Endothelial cell of umbilical vein (primary cell): Measurements from ENCODE around the gene PHPT1. TPM values are rescaled to one million over a fixed set of nuclear protein-coding genes. Genes with fewer than 3 reads are reported as not detected.

Experiments used
- BruUV-seq: library from RNA; stranded (reverse); fragments of 400-500 nt; replicated peaks from 2 replicates; lab custom pipeline; 2021; lab: Mats Ljungman, UMichigan
- CTCF ChIA-PET: fragments of 300-600, 350-600 bp; sonication (Branson Sonifier 250); formaldehyde crosslinking; loops from one replicate; lab custom pipeline; 2021; ENCODE audit warnings: antibody characterized with exemption, inconsistent platforms; lab: Charles Lee
- POLR2A ChIA-PET: fragments of 300-600, 350-600 bp; sonication (Branson Sonifier 250); formaldehyde crosslinking; loops from one replicate; lab custom pipeline; 2021; ENCODE audit warnings: antibody characterized with exemption, inconsistent platforms; lab: Charles Lee
- DNase-seq: peaks from one replicate; pipeline ENCODE4 v3.0.0-alpha.2; 2011; ENCODE audit warnings: low read depth, low spot score
- FAIRE-seq: peaks from 2 replicates; lab custom pipeline; 2011; peaks lifted over from hg19 to GRCh38; lab: Jason Lieb, UNC
- H2AFZ ChIP-seq: 2 replicates; pipeline ENCODE4 v1.6.0; 2012; ENCODE audit warnings: low read depth, low read length, control low read depth, inconsistent platforms
- H3K27ac ChIP-seq: 2 replicates; pipeline ENCODE4 v1.5.1; 2011; ENCODE audit warnings: low read depth, mild to moderate bottlenecking, control low read depth, low read length, moderate library complexity; ENCODE audit not compliant: insufficient read depth
- H3K27me3 ChIP-seq, 2 experiments: 2 replicates each; pipeline versions ENCODE4 v1.6.0 to v1.6.1; 2011; ENCODE audit warnings: low read length in 2 of 2, mixed read lengths in 1 of 2; ENCODE audit not compliant: control insufficient read depth in 2 of 2, insufficient read depth in 2 of 2
- H3K36me3 ChIP-seq, 2 experiments: 2 replicates in 1 of 2; 3 replicates in 1 of 2; pipeline ENCODE4 v1.5.1; 2011; ENCODE audit warnings: low read length in 2 of 2, mild to moderate bottlenecking in 1 of 2, moderate library complexity in 1 of 2; ENCODE audit not compliant: control insufficient read depth in 2 of 2, insufficient read depth in 2 of 2; ENCODE audit errors: extremely low read depth in 1 of 2
- H3K4me1 ChIP-seq: 3 replicates; pipeline ENCODE4 v1.5.1; 2011; ENCODE audit warnings: mild to moderate bottlenecking, low read length; ENCODE audit not compliant: control insufficient read depth, insufficient read depth; ENCODE audit errors: extremely low read depth
- H3K4me2 ChIP-seq: 2 replicates; pipeline ENCODE4 v1.6.1; 2011; ENCODE audit warnings: low read length, control low read depth, mixed read lengths; ENCODE audit not compliant: insufficient read depth
- H3K4me3 ChIP-seq, 3 experiments: fragments of 200-600 bp in 1 of 3; sonication (generic), shearing (Covaris generic) in 1 of 3; replicated peaks in 1 of 3; 2 replicates each; pipeline ENCODE4 v1.5.1; 2011 to 2016; ENCODE audit warnings: control low read depth in 3 of 3, low read length in 3 of 3, mild to moderate bottlenecking in 2 of 3, inconsistent platforms in 1 of 3, low read depth in 1 of 3, moderate library complexity in 1 of 3; ENCODE audit not compliant: insufficient read depth in 1 of 3
- H3K79me2 ChIP-seq: 2 replicates; pipeline ENCODE4 v1.6.0; 2012; ENCODE audit warnings: low read length, inconsistent platforms; ENCODE audit not compliant: control insufficient read depth, insufficient read depth
- H3K9ac ChIP-seq: replicated peaks from 2 replicates; pipeline ENCODE3; 2011; ENCODE audit warnings: low read length, control low read depth; ENCODE audit not compliant: insufficient read depth; ENCODE audit errors: extremely low read depth
- H3K9me1 ChIP-seq: replicated peaks from 3 replicates; pipeline ENCODE4 v1.6.0; 2011; ENCODE audit warnings: mild to moderate bottlenecking, low read length; ENCODE audit not compliant: control insufficient read depth, insufficient read depth; ENCODE audit errors: extremely low read depth
- H3K9me3 ChIP-seq: replicated peaks from 2 replicates; pipeline ENCODE4 v1.5.1; 2012; ENCODE audit warnings: low read length, inconsistent platforms; ENCODE audit not compliant: control insufficient read depth, insufficient read depth
- H4K20me1 ChIP-seq: replicated peaks from 2 replicates; pipeline ENCODE3; 2011; ENCODE audit warnings: mild to moderate bottlenecking, low read length; ENCODE audit not compliant: control insufficient read depth, insufficient read depth; ENCODE audit errors: extremely low read depth
- CTCF ChIP-seq, 2 donors: IDR thresholded peaks; 1 replicate in 1 of 2; 2 replicates in 1 of 2; pipeline ENCODE4 v1.5.1; 2011; ENCODE audit warnings: low read length in 2 of 2, mild to moderate bottlenecking in 2 of 2, moderate library complexity in 2 of 2, control low read depth in 1 of 2, inconsistent platforms in 1 of 2, low read depth in 1 of 2; ENCODE audit not compliant: insufficient read depth in 1 of 2; ENCODE audit errors: extremely low read depth in 1 of 2
- EZH2 ChIP-seq: IDR thresholded peaks from 2 replicates; pipeline ENCODE4 v1.6.1; 2012; ENCODE audit warnings: borderline replicate concordance, low read depth, mild to moderate bottlenecking, moderate library complexity, low read length, inconsistent platforms; ENCODE audit not compliant: severe bottlenecking
- GATA2 ChIP-seq: IDR thresholded peaks from 2 replicates; pipeline ENCODE4 v1.7.0; 2011; ENCODE audit warnings: low read depth, mild to moderate bottlenecking, moderate library complexity, mixed read lengths, low read length; ENCODE audit not compliant: insufficient read length, insufficient read depth
- JUN ChIP-seq: IDR thresholded peaks from 2 replicates; pipeline ENCODE4 v1.6.1; 2011; ENCODE audit warnings: borderline replicate concordance, low read depth; ENCODE audit not compliant: insufficient read length, insufficient read depth
- MYC ChIP-seq: IDR thresholded peaks from one replicate; pipeline ENCODE4 v1.6.1; 2011; ENCODE audit warnings: mild to moderate bottlenecking, low read depth, low read length
- POLR2AphosphoS5 ChIP-seq: IDR thresholded peaks from 2 replicates; pipeline ENCODE4 v1.6.1; 2012; ENCODE audit warnings: low read depth, mild to moderate bottlenecking, control low read depth, low read length, moderate library complexity; ENCODE audit not compliant: insufficient read depth
- dilution Hi-C: fragments of 300-500 bp; cut with MboI; formaldehyde crosslinking; loops from one replicate; pipeline ENCODE4 v1.15.0; 2019; ENCODE audit warnings: low sequenced_read_pairs; ENCODE audit not compliant: extremely low pct_ligation_motif_present
- intact Hi-C: fragments of 100-400 bp; cut with micrococcal nuclease; formaldehyde crosslinking; loops from one replicate; pipeline ENCODE4 v1.10.0; 2022
- polyA plus RNA-seq, 4 experiments: library from polyadenylated mRNA; depleted of rRNA in 3 of 4; stranded (reverse) in 3 of 4; unstranded in 1 of 4; fragments of >200 nt; gene quantifications; 2 replicates each; pipeline versions ENCODE4 v1.2.1 to v1.2.3, GENCODE V29; 2011 to 2012; ENCODE audit warnings: missing spikeins in 1 of 4
- total RNA-seq: library from RNA; stranded (reverse); gene quantifications from 2 replicates; pipeline ENCODE4 v1.2.3, GENCODE V29; 2021
- TF ChIP-seq, protein P1 (sequence below): IDR thresholded peaks from 2 replicates; pipeline ENCODE4 v1.6.1; 2011; ENCODE audit not compliant: insufficient read depth, insufficient read length

PHPT1 gene
- total and polyA plus RNA-seq, 2 donors (not counting 3 experiments of a cell fraction or from before 2014, with no cell fraction given): 139 to 319 TPM

GRCh38 chr9:136854842-136855460 lies 5.7 kb downstream of the PHPT1 start:
- H4K20me1 ChIP-seq: no peaks in the 10 kb centered on the region
- dilution Hi-C loops: no loop called here

More at GRCh38 chr9:136854842-136855460, 5.7 kb downstream of the PHPT1 start:
- CTCF ChIA-PET: interaction anchor here (1.1 kb wide), 1 partner anchor 13 kb away, joined by 3 read pairs; the partner anchor contains the start of gene AJM1
- Histone ChIP-seq H3K9me3 (no peaks in the 10 kb centered on the region), H3K9me1 (no peaks in the 10 kb centered on the region), H3K27me3 (no peaks in the 10 kb centered on the region), H3K4me3 (no peak overlapping the region), H2AFZ (no peak overlapping the region), H3K4me2 (no peak overlapping the region), H3K79me2 (no peaks in the 10 kb centered on the region), H3K9ac (no peak overlapping the region), H3K36me3 (no peaks in the 10 kb centered on the region), H3K27ac (no peak overlapping the region), H3K4me1 (peaks cover 3% of the 10 kb centered on the region)
- POLR2A ChIA-PET: no interaction called here
- intact Hi-C loops: no loop called here
- BruUV-seq: no TSS peak
- DNase-seq: no peak
- TF ChIP-seq CTCF (IDR thresholded peaks at IDR 0.05; ENCODE audit: extremely low read depth in 1 of 2, insufficient read depth in 1 of 2, low read depth in 1 of 2, low read length in 2 of 2) (no peak), EZH2 (no peak), POLR2AphosphoS5 (no peak), MYC (no peak), JUN (no peak), GATA2 (no peak)
- TF ChIP-seq, protein P1, sequence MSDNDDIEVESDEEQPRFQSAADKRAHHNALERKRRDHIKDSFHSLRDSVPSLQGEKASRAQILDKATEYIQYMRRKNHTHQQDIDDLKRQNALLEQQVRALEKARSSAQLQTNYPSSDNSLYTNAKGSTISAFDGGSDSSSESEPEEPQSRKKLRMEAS: no peak
- no peak for FAIRE-seq
